SU-DHL-6 (cell line): ENCODE results near the gene VWA8.

ENCODE experiments used
- H2AFZ ChIP-seq: fragments of 200-600 bp; sonication (generic); 2 replicates; pipeline ENCODE4 v1.6.1; 2014; ENCODE audit warnings: low read depth, mild to moderate bottlenecking, moderate library complexity, mixed read lengths, antibody characterized with exemption, low read length; ENCODE audit not compliant: severe bottlenecking
- H3F3A ChIP-seq: fragments of 200-600 bp; shearing (Covaris generic); 2 replicates; pipeline ENCODE4 v1.6.0; 2016; ENCODE audit warnings: antibody characterized with exemption, mild to moderate bottlenecking; ENCODE audit not compliant: insufficient read depth
- H3K27ac ChIP-seq: fragments of 200-600 bp; sonication (generic); 2 replicates; pipeline ENCODE4 v1.5.1; 2016; ENCODE audit warnings: low read depth, mild to moderate bottlenecking, low read length, moderate library complexity, mixed read lengths
- H3K27me3 ChIP-seq: fragments of 200-600 bp; sonication (generic), shearing (Covaris generic); 2 replicates; pipeline ENCODE4 v1.6.0; 2014; ENCODE audit warnings: mild to moderate bottlenecking, low read length
- H3K36me3 ChIP-seq: fragments of 200-600 bp; sonication (generic); 2 replicates; pipeline ENCODE4 v1.6.1; 2014; ENCODE audit warnings: mild to moderate bottlenecking, low read length, mixed read lengths
- H3K4me2 ChIP-seq: fragments of 300-600, 200-600 bp; shearing (Covaris generic), sonication (generic); 2 replicates; pipeline ENCODE4 v1.6.0; 2014; ENCODE audit warnings: low read length, low read depth, mild to moderate bottlenecking; ENCODE audit not compliant: poor library complexity, severe bottlenecking
- H3K4me3 ChIP-seq: fragments of 200-600 bp; sonication (generic); 2 replicates; pipeline ENCODE4 v1.5.1; 2014; ENCODE audit warnings: antibody characterized with exemption, low read length, mild to moderate bottlenecking, mixed read lengths; ENCODE audit not compliant: insufficient read depth, poor library complexity, severe bottlenecking
- H3K79me2 ChIP-seq: fragments of 200-600 bp; sonication (generic); 2 replicates; pipeline ENCODE4 v1.6.1; 2014; ENCODE audit warnings: mild to moderate bottlenecking, low read length, moderate library complexity; ENCODE audit not compliant: insufficient read depth
- H3K9ac ChIP-seq: fragments of 200-600 bp; sonication (generic); 2 replicates; pipeline ENCODE4 v1.7.0; 2014; ENCODE audit warnings: mild to moderate bottlenecking, low read length
- H3K9me2 ChIP-seq: fragments of 200-600 bp; sonication (generic); replicated peaks from 2 replicates; pipeline ENCODE4 v1.6.1; 2014; ENCODE audit warnings: low read length; ENCODE audit not compliant: insufficient read depth
- H3K9me3 ChIP-seq: fragments of 200-600 bp; sonication (generic); 2 replicates; pipeline ENCODE4 v1.6.1; 2014; ENCODE audit warnings: low read length, mixed read lengths; ENCODE audit not compliant: insufficient read depth
- H4K20me1 ChIP-seq: fragments of 200-600 bp; sonication (generic); 2 replicates; pipeline ENCODE4 v1.6.1; 2014; ENCODE audit warnings: low read depth, mild to moderate bottlenecking, antibody characterized with exemption, low read length, moderate library complexity, mixed read lengths
- EZH2phosphoT487 ChIP-seq: fragments of 200-600 bp; sonication (generic), shearing (Covaris generic); conservative IDR thresholded peaks from 2 replicates; pipeline ENCODE4 v1.6.1; 2018; ENCODE audit warnings: mild to moderate bottlenecking, antibody characterized with exemption, low read length, moderate library complexity, mixed read lengths
- TF ChIP-seq, protein P1 (sequence below): fragments of 200-600 bp; sonication (generic); IDR thresholded peaks from one replicate; pipeline ENCODE4 v1.5.1; 2017; ENCODE audit warnings: antibody characterized with exemption, mild to moderate bottlenecking, low read length, moderate library complexity; ENCODE audit not compliant: insufficient read depth, poor library complexity, severe bottlenecking

VWA8 gene

DNA sequence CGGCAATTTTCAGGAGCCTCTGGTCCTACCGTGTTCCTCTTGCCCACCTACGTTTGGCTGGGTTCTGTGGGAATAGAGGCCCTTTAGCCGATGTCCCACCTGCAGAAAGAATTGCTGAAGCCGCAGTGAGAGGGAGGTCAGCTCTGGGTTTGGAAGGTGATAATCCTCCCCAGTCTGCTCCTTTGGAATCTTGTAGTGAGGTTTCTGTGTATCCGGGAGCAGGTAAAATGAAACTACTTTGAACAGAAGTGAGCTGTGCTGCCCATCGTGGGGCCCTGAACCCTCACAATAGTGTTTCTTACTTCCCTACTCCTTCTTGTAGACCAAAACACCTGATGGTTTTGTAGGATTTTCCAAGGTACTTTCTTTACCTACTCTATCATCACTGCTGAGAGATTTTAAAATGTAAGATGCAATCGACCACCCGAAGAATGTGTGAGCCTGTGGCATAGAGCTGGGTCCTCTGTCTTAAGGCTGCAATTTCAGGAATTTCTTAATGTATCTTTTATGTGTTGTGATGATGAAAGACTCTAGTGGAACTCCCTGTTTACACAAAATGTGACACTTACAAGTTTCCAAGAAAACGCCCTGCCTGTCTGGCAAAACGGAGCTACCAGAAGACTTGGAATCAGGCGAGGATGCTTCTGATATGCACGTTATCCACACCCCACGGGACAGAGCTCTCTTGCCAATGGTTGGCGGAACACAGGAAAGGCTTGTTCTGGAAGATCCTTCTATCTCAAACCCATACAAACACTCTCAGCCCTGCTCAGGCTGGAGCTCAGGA, 427.4 kb downstream of the VWA8 start:
- no peaks in the 10 kb centered on the region for H4K20me1 ChIP-seq
- H3K4me2 ChIP-seq: no peak overlapping the region
- H3K4me3 ChIP-seq: no peak overlapping the region
- no peak overlapping the region for H3K27ac ChIP-seq
- TF ChIP-seq, protein P1, sequence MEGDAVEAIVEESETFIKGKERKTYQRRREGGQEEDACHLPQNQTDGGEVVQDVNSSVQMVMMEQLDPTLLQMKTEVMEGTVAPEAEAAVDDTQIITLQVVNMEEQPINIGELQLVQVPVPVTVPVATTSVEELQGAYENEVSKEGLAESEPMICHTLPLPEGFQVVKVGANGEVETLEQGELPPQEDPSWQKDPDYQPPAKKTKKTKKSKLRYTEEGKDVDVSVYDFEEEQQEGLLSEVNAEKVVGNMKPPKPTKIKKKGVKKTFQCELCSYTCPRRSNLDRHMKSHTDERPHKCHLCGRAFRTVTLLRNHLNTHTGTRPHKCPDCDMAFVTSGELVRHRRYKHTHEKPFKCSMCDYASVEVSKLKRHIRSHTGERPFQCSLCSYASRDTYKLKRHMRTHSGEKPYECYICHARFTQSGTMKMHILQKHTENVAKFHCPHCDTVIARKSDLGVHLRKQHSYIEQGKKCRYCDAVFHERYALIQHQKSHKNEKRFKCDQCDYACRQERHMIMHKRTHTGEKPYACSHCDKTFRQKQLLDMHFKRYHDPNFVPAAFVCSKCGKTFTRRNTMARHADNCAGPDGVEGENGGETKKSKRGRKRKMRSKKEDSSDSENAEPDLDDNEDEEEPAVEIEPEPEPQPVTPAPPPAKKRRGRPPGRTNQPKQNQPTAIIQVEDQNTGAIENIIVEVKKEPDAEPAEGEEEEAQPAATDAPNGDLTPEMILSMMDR: no peak
- no peak for TF ChIP-seq EZH2phosphoT487
- H3F3A ChIP-seq: no peaks in the 10 kb centered on the region
- H2AFZ ChIP-seq: no peak overlapping the region
- no peaks in the 10 kb centered on the region for H3K36me3 ChIP-seq
- no peak overlapping the region for H3K9ac ChIP-seq
- H3K79me2 ChIP-seq: no peaks in the 10 kb centered on the region
- no peaks in the 10 kb centered on the region for H3K27me3 ChIP-seq
- H3K9me3 ChIP-seq: no peaks in the 10 kb centered on the region
- no peaks in the 10 kb centered on the region for H3K9me2 ChIP-seq

DNA sequence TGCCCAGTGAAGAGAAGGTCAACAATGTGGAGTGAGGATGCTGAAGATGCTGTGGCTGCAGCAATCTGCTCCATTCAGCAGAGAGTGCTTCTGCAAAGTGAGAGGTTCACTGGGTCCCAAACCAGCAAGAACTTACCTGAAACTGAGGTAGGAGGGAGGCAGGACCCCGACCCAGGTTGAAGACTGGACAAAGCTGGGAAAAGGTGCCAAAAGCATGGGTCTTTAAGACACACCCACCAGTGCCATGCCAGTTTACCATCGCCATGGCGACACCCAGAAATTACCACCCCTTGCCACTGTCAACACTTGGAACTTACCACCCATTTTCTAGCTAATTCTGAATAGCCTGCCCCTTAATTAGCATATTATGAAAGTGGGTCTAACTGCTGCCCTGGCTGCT, 432.9 kb downstream of the VWA8 start:
- Histone ChIP-seq H3F3A (no peaks in the 10 kb centered on the region; the same call in 1 of the 2 replicates), H3K36me3 (no peaks in the 10 kb centered on the region), H3K4me2 (no peak overlapping the region), H3K9ac (no peak overlapping the region), H3K79me2 (no peaks in the 10 kb centered on the region), H3K9me3 (no peaks in the 10 kb centered on the region), H3K27me3 (no peaks in the 10 kb centered on the region), H3K9me2 (no peaks in the 10 kb centered on the region), H2AFZ (no peak overlapping the region), H4K20me1 (no peaks in the 10 kb centered on the region), H3K27ac (no peak overlapping the region), H3K4me3 (no peak overlapping the region)
- TF ChIP-seq, protein P1: no peak
- TF ChIP-seq EZH2phosphoT487: no peak

DNA sequence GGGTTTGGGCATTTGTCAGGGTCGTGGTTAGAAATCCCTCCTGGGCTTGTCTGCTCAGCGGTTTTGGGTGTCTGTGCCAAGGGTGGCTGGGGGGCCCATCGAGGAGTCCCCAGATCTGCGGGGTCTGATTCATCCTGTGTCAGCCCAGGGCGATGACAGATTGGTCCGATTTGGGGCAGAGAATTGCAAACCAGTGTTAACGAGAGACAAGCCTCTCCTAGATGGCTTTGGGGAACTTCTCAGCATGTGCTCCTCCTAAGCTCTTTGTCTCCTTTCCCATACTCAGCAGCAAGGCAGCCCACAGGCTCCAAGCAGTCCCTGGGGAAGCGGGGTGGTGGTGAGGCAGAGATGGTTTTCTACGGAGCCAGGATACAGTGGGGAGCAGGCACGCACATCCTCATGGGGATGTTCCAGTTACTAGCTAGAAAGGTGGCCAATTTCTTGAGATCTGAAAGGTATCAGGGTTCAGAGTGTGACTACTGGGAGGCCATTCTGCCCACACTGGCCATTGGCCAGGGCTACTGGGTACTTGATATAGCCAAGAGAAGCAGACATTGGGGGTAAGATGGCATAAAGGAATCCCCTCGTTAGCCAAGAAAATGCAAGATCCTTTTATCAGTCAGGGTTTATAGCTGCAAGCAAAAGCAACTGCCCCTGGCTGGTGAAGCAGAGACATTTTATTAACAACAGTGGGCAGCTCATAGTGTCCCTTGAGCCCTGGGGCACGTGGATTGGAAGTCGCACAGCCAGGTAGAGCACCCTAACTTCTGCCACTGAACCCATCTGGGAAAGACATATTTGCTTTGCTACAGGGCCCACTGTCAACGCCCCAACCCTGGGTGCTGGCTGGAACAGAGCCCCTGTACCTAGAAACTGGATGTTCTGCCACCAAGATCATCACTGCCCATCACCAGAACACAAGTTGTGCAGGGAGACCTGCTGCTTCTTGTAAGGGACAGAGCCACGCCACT, 440.0 kb downstream of the VWA8 start:
- no peaks in the 10 kb centered on the region for H3K9me3 ChIP-seq

More for the DNA sequence above, 440.0 kb downstream of the VWA8 start:
- no peaks in the 10 kb centered on the region for H3K27me3 ChIP-seq
- H3K9ac ChIP-seq: no peak overlapping the region
- no peak overlapping the region for H3K4me2 ChIP-seq
- H3K36me3 ChIP-seq: no peaks in the 10 kb centered on the region
- H3F3A ChIP-seq: no peaks in the 10 kb centered on the region; the same call in 1 of the 2 replicates
- no peaks in the 10 kb centered on the region for H4K20me1 ChIP-seq
- no peaks in the 10 kb centered on the region for H3K9me2 ChIP-seq
- no peak for TF ChIP-seq EZH2phosphoT487
- TF ChIP-seq, protein P1: no peak
- no peak overlapping the region for H3K4me3 ChIP-seq
- no peaks in the 10 kb centered on the region for H3K79me2 ChIP-seq
- H2AFZ ChIP-seq: no peak overlapping the region
- no peak overlapping the region for H3K27ac ChIP-seq
